H1 (cell line): ENCODE results near the gene OSCAR. TPM values are rescaled to one million over a fixed set of nuclear protein-coding genes. Genes with fewer than 3 reads are reported as not detected.

Experiments
- CTCF ChIP-seq, 3 experiments: IDR thresholded peaks; 1 replicate in 2 of 3; 2 replicates in 1 of 3; pipeline versions ENCODE4 v1.5.1 to v1.6.1; 2011; ENCODE audit warnings: low read length in 3 of 3, mild to moderate bottlenecking in 3 of 3, inconsistent platforms in 2 of 3, low read depth in 1 of 3, moderate library complexity in 1 of 3; ENCODE audit not compliant: insufficient read depth in 1 of 3; ENCODE audit errors: control extremely low read depth in 1 of 3
- JUND ChIP-seq: IDR thresholded peaks from 2 replicates; pipeline ENCODE4 v1.6.1; 2011; ENCODE audit warnings: mild to moderate bottlenecking, improper control_type of control experiment, low read length
- polyA plus RNA-seq, 7 experiments: library from polyadenylated mRNA; depleted of rRNA in 3 of 7; stranded (reverse) in 5 of 7; unstranded in 2 of 7; fragments of >200 nt in 5 of 7; fragments of 200-250 nt in 2 of 7; gene quantifications; 1 replicate in 5 of 7; 2 replicates in 1 of 7; 4 replicates in 1 of 7; pipeline versions ENCODE4 v1.2.1 to v1.2.3, GENCODE V29; 2011 to 2013; ENCODE audit warnings: missing spikeins in 2 of 7, mixed read lengths in 2 of 7
- total RNA-seq: library from RNA; stranded (reverse); fragmentation: NEBNext Ultra II Directional; extraction: Animal tissue kit (Norgen Biotek cat#: 25700); gene quantifications from 2 replicates; pipeline ENCODE4 v1.2.1, GENCODE V29; 2021

OSCAR gene
- total and polyA plus RNA-seq, 2 of the 8 experiments (the other 6 are each of a cell fraction or from before 2014, with no cell fraction given), result 1.1 TPM

GRCh38 chr19:54137699-54138488 is 37.3 kb upstream of the OSCAR start, which contains the start of gene CNOT3 (continued):
- TF ChIP-seq CTCF (IDR thresholded peaks at IDR 0.05; ENCODE audit: control extremely low read depth in 1 of 3, insufficient read depth in 1 of 3, low read depth in 1 of 3, low read length in 3 of 3) (peak in 1 of 3 experiments; percentile 26; a peak in 1 of 4 replicates), JUND (0 out of 2 replicates have a peak, but pooled peaks have one; percentile 27)
